ENCODE results near the gene APCS. TPM values are rescaled to one million over a fixed set of nuclear protein-coding genes. Genes with fewer than 3 reads are reported as not detected.

APCS gene
- polyA plus RNA-seq: 0.06 TPM
- long read RNA-seq, donor 1: 0 reads
- long read RNA-seq, donor 2: 0 reads
- long read RNA-seq, donor 3: 0 reads
- long read RNA-seq, donor 4: 0 reads
- long read RNA-seq, donor 5: 0 reads
- long read RNA-seq, donor 6: 0 reads
- long read RNA-seq, donor 7: 0 reads
- long read RNA-seq, donor 8: 0 reads
- long read RNA-seq, donor 9: 0 reads
- long read RNA-seq, donor 10: 0 reads
- long read RNA-seq, donor 11: 0 reads

GRCh38 chr1:159587461-159587951 is at the start of gene APCS:
TSS of gene APCS (plus strand) at chr1:159587826. CDS start at chr1:159587922, 96 bp downstream.
- no peak within 1 kb of the TSS for H3K27ac ChIP-seq (ENCODE audit: low read length)
- no peaks in the 10 kb centered on the region for H3K9me3 ChIP-seq (ENCODE audit: control insufficient read depth, low read depth, low read length)
- H3K27me3 ChIP-seq (ENCODE audit: control insufficient read depth, insufficient read depth, low read length): no peaks in the 10 kb centered on the region
- no peak within 1 kb of the TSS for H3K4me3 ChIP-seq (ENCODE audit: low read length)
- no peaks in the 10 kb centered on the region for H3K4me1 ChIP-seq (ENCODE audit: control insufficient read depth, insufficient read depth, low read length)
- DNase-seq: no peak
- no CpG with 5 or more reads among the region's 6 CpGs for WGBS (ENCODE audit: insufficient coverage, low lambda C conversion rate)
- no peaks in the 10 kb centered on the region for H3K36me3 ChIP-seq (ENCODE audit: control insufficient read depth, insufficient read depth, low read length)

GRCh38 chr1:159548126-159548525 is 39.5 kb upstream of the APCS start:
- H3K4me3 ChIP-seq (ENCODE audit: low read length): no peak overlapping the region
- H3K27ac ChIP-seq (ENCODE audit: low read length): no peak overlapping the region
- WGBS (ENCODE audit: insufficient coverage, low lambda C conversion rate): 80% methylated on average over 1 of the region's 2 CpGs
- H3K9me3 ChIP-seq (ENCODE audit: control insufficient read depth, low read depth, low read length): no peaks in the 10 kb centered on the region
- H3K27me3 ChIP-seq (ENCODE audit: control insufficient read depth, insufficient read depth, low read length): no peaks in the 10 kb centered on the region
- no peaks in the 10 kb centered on the region for H3K36me3 ChIP-seq (ENCODE audit: control insufficient read depth, insufficient read depth, low read length)
- no peaks in the 10 kb centered on the region for H3K4me1 ChIP-seq (ENCODE audit: control insufficient read depth, insufficient read depth, low read length)
- no peak for DNase-seq

- H3K36me3 ChIP-seq (ENCODE audit: control insufficient read depth, insufficient read depth, low read length): no peaks in the 10 kb centered on the region
- no CpG with 5 or more reads among the region's 3 CpGs for WGBS (ENCODE audit: insufficient coverage, low lambda C conversion rate)
- no peak overlapping the region for H3K4me3 ChIP-seq (ENCODE audit: low read length)
- no peaks in the 10 kb centered on the region for H3K9me3 ChIP-seq (ENCODE audit: control insufficient read depth, low read depth, low read length)
- H3K27me3 ChIP-seq (ENCODE audit: control insufficient read depth, insufficient read depth, low read length): no peaks in the 10 kb centered on the region
- DNase-seq: no peak
- H3K4me1 ChIP-seq (ENCODE audit: control insufficient read depth, insufficient read depth, low read length): no peaks in the 10 kb centered on the region
- no peak overlapping the region for H3K27ac ChIP-seq (ENCODE audit: low read length)
These were observed 33.4 kb upstream of the APCS start for GRCh38 chr1:159554261-159554660.

- WGBS (ENCODE audit: insufficient coverage, low lambda C conversion rate): 100% methylated on average over 1 of the region's 1 CpG
- H3K9me3 ChIP-seq (ENCODE audit: control insufficient read depth, low read depth, low read length): no peaks in the 10 kb centered on the region
These were observed 32.9 kb upstream of the APCS start for GRCh38 chr1:159554696-159555095.

GRCh38 chr1:159556931-159557369 is 30.7 kb upstream of the APCS start:
- Histone ChIP-seq H3K27ac (ENCODE audit: low read length) (no peak overlapping the region), H3K36me3 (ENCODE audit: control insufficient read depth, insufficient read depth, low read length) (no peaks in the 10 kb centered on the region), H3K9me3 (ENCODE audit: control insufficient read depth, low read depth, low read length) (no peaks in the 10 kb centered on the region), H3K4me3 (ENCODE audit: low read length) (no peak overlapping the region), H3K4me1 (ENCODE audit: control insufficient read depth, insufficient read depth, low read length) (no peaks in the 10 kb centered on the region), H3K27me3 (ENCODE audit: control insufficient read depth, insufficient read depth, low read length) (no peaks in the 10 kb centered on the region)
- WGBS (ENCODE audit: insufficient coverage, low lambda C conversion rate): no CpG with 5 or more reads among the region's 3 CpGs
- no peak for DNase-seq

More at GRCh38 chr1:159554696-159555095, 32.9 kb upstream of the APCS start:
- no peak overlapping the region for H3K27ac ChIP-seq (ENCODE audit: low read length)
- H3K4me1 ChIP-seq (ENCODE audit: control insufficient read depth, insufficient read depth, low read length): no peaks in the 10 kb centered on the region
- no peak for DNase-seq
- H3K4me3 ChIP-seq (ENCODE audit: low read length): no peak overlapping the region
- H3K27me3 ChIP-seq (ENCODE audit: control insufficient read depth, insufficient read depth, low read length): no peaks in the 10 kb centered on the region
- no peaks in the 10 kb centered on the region for H3K36me3 ChIP-seq (ENCODE audit: control insufficient read depth, insufficient read depth, low read length)

- no peaks in the 10 kb centered on the region for H3K9me3 ChIP-seq (ENCODE audit: control insufficient read depth, low read depth, low read length)
- H3K4me1 ChIP-seq (ENCODE audit: control insufficient read depth, insufficient read depth, low read length): no peaks in the 10 kb centered on the region
- H3K27ac ChIP-seq (ENCODE audit: low read length): no peak overlapping the region
- whole genome bisulfite sequencing (ENCODE audit: insufficient coverage, low lambda C conversion rate): no CpG with 5 or more reads among the region's 2 CpGs
- H3K27me3 ChIP-seq (ENCODE audit: control insufficient read depth, insufficient read depth, low read length): no peaks in the 10 kb centered on the region
- no peak overlapping the region for H3K4me3 ChIP-seq (ENCODE audit: low read length)
- DNase-seq: no peak
- H3K36me3 ChIP-seq (ENCODE audit: control insufficient read depth, insufficient read depth, low read length): no peaks in the 10 kb centered on the region
These were observed 27.0 kb upstream of the APCS start for GRCh38 chr1:159560599-159560998.

GRCh38 chr1:159561497-159561896 is 26.1 kb upstream of the APCS start:
- Histone ChIP-seq H3K4me1 (ENCODE audit: control insufficient read depth, insufficient read depth, low read length) (no peaks in the 10 kb centered on the region), H3K36me3 (ENCODE audit: control insufficient read depth, insufficient read depth, low read length) (no peaks in the 10 kb centered on the region), H3K27ac (ENCODE audit: low read length) (no peak overlapping the region), H3K9me3 (ENCODE audit: control insufficient read depth, low read depth, low read length) (no peaks in the 10 kb centered on the region), H3K27me3 (ENCODE audit: control insufficient read depth, insufficient read depth, low read length) (no peaks in the 10 kb centered on the region), H3K4me3 (ENCODE audit: low read length) (no peak overlapping the region)
- DNase-seq: no peak

- no peaks in the 10 kb centered on the region for H3K27me3 ChIP-seq (ENCODE audit: control insufficient read depth, insufficient read depth, low read length)
- H3K27ac ChIP-seq (ENCODE audit: low read length): no peak overlapping the region
- DNase-seq: no peak
- no peaks in the 10 kb centered on the region for H3K4me1 ChIP-seq (ENCODE audit: control insufficient read depth, insufficient read depth, low read length)
- no peak overlapping the region for H3K4me3 ChIP-seq (ENCODE audit: low read length)
- WGBS (ENCODE audit: insufficient coverage, low lambda C conversion rate): 57% methylated on average over 1 of the region's 1 CpG
- no peaks in the 10 kb centered on the region for H3K36me3 ChIP-seq (ENCODE audit: control insufficient read depth, insufficient read depth, low read length)
- H3K9me3 ChIP-seq (ENCODE audit: control insufficient read depth, low read depth, low read length): no peaks in the 10 kb centered on the region
These were observed 24.9 kb upstream of the APCS start for GRCh38 chr1:159562680-159563079.

- Histone ChIP-seq H3K4me1 (ENCODE audit: control insufficient read depth, insufficient read depth, low read length) (peaks cover 3% of the 10 kb centered on the region), H3K36me3 (ENCODE audit: control insufficient read depth, insufficient read depth, low read length) (no peaks in the 10 kb centered on the region), H3K27me3 (ENCODE audit: control insufficient read depth, insufficient read depth, low read length) (no peaks in the 10 kb centered on the region), H3K27ac (ENCODE audit: low read length) (no peak overlapping the region), H3K4me3 (ENCODE audit: low read length) (no peak overlapping the region), H3K9me3 (ENCODE audit: control insufficient read depth, low read depth, low read length) (no peaks in the 10 kb centered on the region)
- WGBS (ENCODE audit: insufficient coverage, low lambda C conversion rate): no CpG with 5 or more reads among the region's 3 CpGs
- DNase-seq: no peak
These were observed 10.2 kb upstream of the APCS start for GRCh38 chr1:159577446-159577845.

- 60% methylated on average over 1 of the region's 3 CpGs for WGBS (ENCODE audit: insufficient coverage, low lambda C conversion rate)
These were observed 7.3 kb upstream of the APCS start for GRCh38 chr1:159580340-159580739.

GRCh38 chr1:159581422-159581821 is 6.2 kb upstream of the APCS start:
- DNase-seq: peak; percentile 40 to 68
- H3K4me1 ChIP-seq (ENCODE audit: control insufficient read depth, insufficient read depth, low read length): peaks cover 3% of the 10 kb centered on the region
- H3K27me3 ChIP-seq (ENCODE audit: control insufficient read depth, insufficient read depth, low read length): no peaks in the 10 kb centered on the region
- no peak overlapping the region for H3K27ac ChIP-seq (ENCODE audit: low read length)
- no peaks in the 10 kb centered on the region for H3K36me3 ChIP-seq (ENCODE audit: control insufficient read depth, insufficient read depth, low read length)
- no peaks in the 10 kb centered on the region for H3K9me3 ChIP-seq (ENCODE audit: control insufficient read depth, low read depth, low read length)
- H3K4me3 ChIP-seq (ENCODE audit: low read length): no peak overlapping the region
- no CpG with 5 or more reads among the region's 1 CpG for WGBS (ENCODE audit: insufficient coverage, low lambda C conversion rate)

More at GRCh38 chr1:159580340-159580739, 7.3 kb upstream of the APCS start:
- Histone ChIP-seq H3K27me3 (ENCODE audit: control insufficient read depth, insufficient read depth, low read length) (no peaks in the 10 kb centered on the region), H3K4me1 (ENCODE audit: control insufficient read depth, insufficient read depth, low read length) (peaks cover 3% of the 10 kb centered on the region), H3K4me3 (ENCODE audit: low read length) (no peak overlapping the region), H3K36me3 (ENCODE audit: control insufficient read depth, insufficient read depth, low read length) (no peaks in the 10 kb centered on the region), H3K27ac (ENCODE audit: low read length) (no peak overlapping the region), H3K9me3 (ENCODE audit: control insufficient read depth, low read depth, low read length) (no peaks in the 10 kb centered on the region)
- DNase-seq: no peak

Data from large intestine (tissue), 12 donors.